ENCODE results near the gene LAMB2. TPM values are rescaled to one million over a fixed set of nuclear protein-coding genes. Genes with fewer than 3 reads are reported as not detected.

LAMB2 gene
- total RNA-seq, 2 donors from 2014 or later, result 432 to 667 TPM

DNA sequence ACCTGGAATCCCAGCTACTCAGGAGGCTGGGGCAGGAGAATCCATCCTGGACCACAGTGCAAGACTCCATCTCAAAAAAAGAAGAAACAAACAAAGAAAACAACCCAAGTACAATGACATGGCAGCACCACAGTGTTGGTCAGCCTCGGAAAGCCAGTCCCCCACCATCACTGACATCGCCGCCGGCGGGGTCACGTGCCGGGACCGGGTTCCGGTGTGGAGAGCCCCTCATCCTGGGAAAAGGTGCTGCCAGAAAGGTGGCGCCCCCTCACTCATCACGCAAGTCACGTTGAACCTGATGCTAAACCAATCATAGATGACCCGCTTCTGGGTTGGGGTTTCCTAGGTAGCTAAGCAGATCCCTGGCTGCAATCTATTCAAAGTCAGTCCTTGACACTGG, 56.7 kb downstream of the LAMB2 start:
- intact Hi-C loops (cut with DNase I), result no loop called here
- H3K27ac ChIP-seq, result no peak overlapping the region
- no peak for TF ChIP-seq POLR2A (IDR thresholded peaks at IDR 0.05)
- TF ChIP-seq, protein P1, sequence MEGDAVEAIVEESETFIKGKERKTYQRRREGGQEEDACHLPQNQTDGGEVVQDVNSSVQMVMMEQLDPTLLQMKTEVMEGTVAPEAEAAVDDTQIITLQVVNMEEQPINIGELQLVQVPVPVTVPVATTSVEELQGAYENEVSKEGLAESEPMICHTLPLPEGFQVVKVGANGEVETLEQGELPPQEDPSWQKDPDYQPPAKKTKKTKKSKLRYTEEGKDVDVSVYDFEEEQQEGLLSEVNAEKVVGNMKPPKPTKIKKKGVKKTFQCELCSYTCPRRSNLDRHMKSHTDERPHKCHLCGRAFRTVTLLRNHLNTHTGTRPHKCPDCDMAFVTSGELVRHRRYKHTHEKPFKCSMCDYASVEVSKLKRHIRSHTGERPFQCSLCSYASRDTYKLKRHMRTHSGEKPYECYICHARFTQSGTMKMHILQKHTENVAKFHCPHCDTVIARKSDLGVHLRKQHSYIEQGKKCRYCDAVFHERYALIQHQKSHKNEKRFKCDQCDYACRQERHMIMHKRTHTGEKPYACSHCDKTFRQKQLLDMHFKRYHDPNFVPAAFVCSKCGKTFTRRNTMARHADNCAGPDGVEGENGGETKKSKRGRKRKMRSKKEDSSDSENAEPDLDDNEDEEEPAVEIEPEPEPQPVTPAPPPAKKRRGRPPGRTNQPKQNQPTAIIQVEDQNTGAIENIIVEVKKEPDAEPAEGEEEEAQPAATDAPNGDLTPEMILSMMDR (IDR thresholded peaks at IDR 0.05), result no peak
- no peak for TF ChIP-seq POLR2AphosphoS5 (IDR thresholded peaks at IDR 0.05)
- DNase-seq (ENCODE audit: low spot score), result no peak
- no peaks in the 10 kb centered on the region for H3K9me3 ChIP-seq
- no peaks in the 10 kb centered on the region for H3K4me1 ChIP-seq (replicated peaks)
- WGBS, result 94% methylated on average over 13 of the region's 13 CpGs
- H3K36me3 ChIP-seq, result peaks cover 7 to 14% of the 10 kb centered on the region in 2 donors
- H3K27me3 ChIP-seq (replicated peaks; ENCODE audit: insufficient read depth), result no peaks in the 10 kb centered on the region
- no peak overlapping the region for H3K4me3 ChIP-seq

Small RNA genes lying within 50 kb of the gene (microRNA-seq; reads per million reads assigned to microRNA genes)
- gene MIR6890, result not detected

Small RNA genes lying within 50 kb of the gene (small RNA-seq; reads per million reads assigned to genes)
- gene RN7SL182P, result 0 reads per million in 2 donors

Other genes starting within 250 kb of the LAMB2 start
- gene SLC25A20, start 234.2 kb downstream of the LAMB2 start, total RNA-seq, result 10 to 100 TPM; 12.2 to 14.8 TPM
- gene ARIH2, start 214.2 kb downstream of the LAMB2 start, total RNA-seq, result 100 to 1,000 TPM in 1 of 2 donors, 10 to 100 TPM in 1; 70.9 to 125 TPM
- 100 to 1,000 TPM in 1 of 2 donors, 10 to 100 TPM in 1; 56.0 to 101 TPM for gene P4HTM, start 142.8 kb downstream of the LAMB2 start, total RNA-seq
- gene WDR6, start 125.7 kb downstream of the LAMB2 start, total RNA-seq, result 100 to 1,000 TPM; 128 to 223 TPM
- 10 to 100 TPM; 50.2 to 60.3 TPM for gene DALRD3, start 114.5 kb downstream of the LAMB2 start, total RNA-seq
- 100 to 1,000 TPM; 168 to 183 TPM for gene NDUFAF3, start 110.9 kb downstream of the LAMB2 start, total RNA-seq
- 100 to 1,000 TPM; 110 to 186 TPM for gene IMPDH2, start 103.7 kb downstream of the LAMB2 start, total RNA-seq
- gene QRICH1, start 39.0 kb downstream of the LAMB2 start, total RNA-seq, result 100 to 1,000 TPM in 1 of 2 donors, 10 to 100 TPM in 1; 60.1 to 132 TPM
- 100 to 1,000 TPM; 254 to 315 TPM for gene QARS1, start 28.3 kb downstream of the LAMB2 start, total RNA-seq
- gene USP19, start 12.2 kb downstream of the LAMB2 start, total RNA-seq, result 10 to 100 TPM; 62.7 to 98.2 TPM
- gene CCDC71, start 33.3 kb upstream of the LAMB2 start, total RNA-seq, result 10 to 100 TPM; 44.2 to 47.0 TPM
- gene KLHDC8B, start 38.5 kb upstream of the LAMB2 start, total RNA-seq, result 10 to 100 TPM; 41.1 to 77.4 TPM
- 1 to 10 TPM; 4.3 to 9.7 TPM for gene C3orf62, start 144.2 kb upstream of the LAMB2 start, total RNA-seq
- gene USP4, start 207.0 kb upstream of the LAMB2 start, total RNA-seq, result 10 to 100 TPM; 18.3 to 30.8 TPM
- gene GPX1, start 225.3 kb upstream of the LAMB2 start, total RNA-seq, result 100 to 1,000 TPM; 250 to 279 TPM